ENCODE data around the gene JUNB. TPM values are rescaled to one million over a fixed set of nuclear protein-coding genes. Genes with fewer than 3 reads are reported as not detected.

The JUNB gene
- total and polyA plus RNA-seq, 11 donors: 19.6 to 205 (median 52.9) TPM

DNA sequence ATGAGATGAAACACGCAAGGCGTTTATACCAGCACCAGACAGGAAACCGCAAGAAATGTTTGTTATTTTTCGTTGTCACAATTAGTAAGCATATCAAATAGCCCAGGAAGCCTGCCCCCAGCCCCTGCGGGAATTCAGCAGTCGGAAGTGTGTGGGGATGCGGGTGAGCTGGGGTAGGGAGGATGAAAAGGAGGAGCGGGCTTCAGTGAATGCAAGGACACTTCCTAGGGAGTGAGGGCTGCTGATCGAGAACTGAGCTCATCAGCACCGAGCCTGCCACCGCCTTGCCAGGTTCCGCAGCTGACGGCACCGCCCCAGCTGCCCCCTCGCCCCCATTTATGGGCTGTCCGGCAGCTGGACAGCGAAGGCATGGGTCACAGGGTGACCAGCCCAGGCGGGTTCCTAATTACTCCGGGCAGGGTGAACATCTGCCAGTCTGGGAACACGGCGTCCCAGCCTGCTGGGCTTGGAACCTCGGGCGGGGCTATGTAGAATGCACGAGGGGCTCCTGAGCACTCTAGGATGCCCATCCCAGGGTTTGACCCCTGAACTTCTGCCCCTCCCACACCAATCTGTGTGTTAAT, 41.3 kb upstream of the JUNB start:
- intact Hi-C loops (cut with DNase I): no loop called here
- Histone ChIP-seq H3K27ac (no peak overlapping the region), H3K4me1 (no peaks in the 10 kb centered on the region), H3K36me3 (peaks cover 0 to 33% (median 31%) of the 10 kb centered on the region in 9 donors), H3K27me3 (peaks cover 0 to 13% (median 3%) of the 10 kb centered on the region in 9 donors), H3K9me3 (peaks cover 0 to 12% (median 0%) of the 10 kb centered on the region in 12 donors), H3K4me3 (no peak overlapping the region)
- DNase-seq (no peak), ATAC-seq (no peak)
- WGBS, 4 donors: 36 to 48% (median 42%) methylated on average over 24 of the region's 24 CpGs
- no peak for TF ChIP-seq CTCF (IDR thresholded peaks at IDR 0.05)
- no peak for TF ChIP-seq POLR2A (IDR thresholded peaks at IDR 0.05)

DNA sequence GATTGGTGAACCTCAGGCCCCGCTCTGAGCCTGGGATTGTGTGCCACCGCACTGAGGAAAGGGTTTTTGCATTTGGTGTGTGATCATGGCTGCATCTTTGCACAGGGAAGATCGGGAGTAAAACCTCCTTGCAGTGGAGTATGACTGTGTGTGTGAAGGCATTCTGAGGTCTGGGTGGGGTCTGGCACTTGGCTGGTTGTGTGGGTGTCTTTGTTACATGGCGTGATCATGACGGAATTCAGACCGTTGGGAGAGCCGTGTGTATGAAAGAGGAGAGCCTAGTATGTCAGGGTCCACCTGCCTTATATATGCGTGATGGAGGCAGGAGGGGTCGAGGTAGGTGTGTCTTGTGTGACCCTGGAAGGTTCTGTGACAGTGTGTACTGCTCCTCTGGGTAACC, 40.4 kb upstream of the JUNB start:
- TF ChIP-seq POLR2A (IDR thresholded peaks at IDR 0.05): no peak
- no peak for TF ChIP-seq CTCF (IDR thresholded peaks at IDR 0.05)

GRCh38 chr19:12751635-12752034, 39.7 kb upstream of the JUNB start, which contains the start of gene BEST2:
BEST2 (plus strand) TSS chr19:12751791; CDS start chr19:12752593, 802 bp downstream.
- Histone ChIP-seq H3K27me3 (peaks cover 0 to 13% (median 3%) of the 10 kb centered on the region in 9 donors), H3K4me1 (no peaks in the 10 kb centered on the region), H3K4me3 (no peak within 1 kb of the TSS), H3K27ac (no peak within 1 kb of the TSS), H3K36me3 (peaks cover 0 to 17% (median 15%) of the 10 kb centered on the region in 9 donors), H3K9me3 (peaks cover 0 to 12% (median 0%) of the 10 kb centered on the region in 12 donors)
- no peak for DNase-seq
- TF ChIP-seq CTCF (IDR thresholded peaks at IDR 0.05) (no peak), POLR2A (IDR thresholded peaks at IDR 0.05) (no peak)
- no peak for ATAC-seq
- intact Hi-C loops (cut with DNase I): no loop called here
- 49 to 57% (median 54%) methylated on average over 14 of the region's 14 CpGs for WGBS, 4 donors

More for the DNA sequence above, 40.4 kb upstream of the JUNB start:
- no peak for ATAC-seq
- peaks cover 0 to 12% (median 0%) of the 10 kb centered on the region in 12 donors for H3K9me3 ChIP-seq
- DNase-seq: no peak
- peaks cover 0 to 25% (median 23%) of the 10 kb centered on the region in 9 donors for H3K36me3 ChIP-seq
- no peak overlapping the region for H3K27ac ChIP-seq
- H3K4me1 ChIP-seq: no peaks in the 10 kb centered on the region
- 65 to 74% (median 69%) methylated on average over 9 of the region's 9 CpGs for WGBS, 4 donors
- H3K27me3 ChIP-seq: peaks cover 0 to 13% (median 3%) of the 10 kb centered on the region in 9 donors
- intact Hi-C loops (cut with DNase I): no loop called here
- H3K4me3 ChIP-seq: no peak overlapping the region

GRCh38 chr19:12752056-12752781, 39.1 kb upstream of the JUNB start:
- no peak for TF ChIP-seq POLR2A (IDR thresholded peaks at IDR 0.05)
- TF ChIP-seq CTCF (IDR thresholded peaks at IDR 0.05): no peak
- Histone ChIP-seq H3K9me3 (peaks cover 0 to 8% (median 0%) of the 10 kb centered on the region in 12 donors), H3K27ac (no peak overlapping the region), H3K4me1 (peaks cover 0 to 5% (median 1%) of the 10 kb centered on the region in 12 donors), H3K36me3 (peaks cover 0 to 11% (median 9%) of the 10 kb centered on the region in 9 donors), H3K4me3 (no peak overlapping the region), H3K27me3 (peaks cover 0 to 13% (median 3%) of the 10 kb centered on the region in 9 donors)
- 77 to 83% (median 81%) methylated on average over 23 of the region's 23 CpGs for WGBS, 4 donors
- DNase-seq (no peak), ATAC-seq (no peak)
- intact Hi-C loops (cut with DNase I): no loop called here

All from heart left ventricle (tissue), 16 donors.